ENCODE measurements around the gene PHLDB2. TPM values are rescaled to one million over a fixed set of nuclear protein-coding genes. Genes with fewer than 3 reads are reported as not detected.
A peak's percentile ranks its signal among the peaks of the same experiment; 100 is the strongest.

PHLDB2 gene
- total and polyA plus RNA-seq, 2 of the 13 experiments (the other 11 are each of a cell fraction or from before 2014, with no cell fraction given), result 8.4 to 23.6 TPM

DNA sequence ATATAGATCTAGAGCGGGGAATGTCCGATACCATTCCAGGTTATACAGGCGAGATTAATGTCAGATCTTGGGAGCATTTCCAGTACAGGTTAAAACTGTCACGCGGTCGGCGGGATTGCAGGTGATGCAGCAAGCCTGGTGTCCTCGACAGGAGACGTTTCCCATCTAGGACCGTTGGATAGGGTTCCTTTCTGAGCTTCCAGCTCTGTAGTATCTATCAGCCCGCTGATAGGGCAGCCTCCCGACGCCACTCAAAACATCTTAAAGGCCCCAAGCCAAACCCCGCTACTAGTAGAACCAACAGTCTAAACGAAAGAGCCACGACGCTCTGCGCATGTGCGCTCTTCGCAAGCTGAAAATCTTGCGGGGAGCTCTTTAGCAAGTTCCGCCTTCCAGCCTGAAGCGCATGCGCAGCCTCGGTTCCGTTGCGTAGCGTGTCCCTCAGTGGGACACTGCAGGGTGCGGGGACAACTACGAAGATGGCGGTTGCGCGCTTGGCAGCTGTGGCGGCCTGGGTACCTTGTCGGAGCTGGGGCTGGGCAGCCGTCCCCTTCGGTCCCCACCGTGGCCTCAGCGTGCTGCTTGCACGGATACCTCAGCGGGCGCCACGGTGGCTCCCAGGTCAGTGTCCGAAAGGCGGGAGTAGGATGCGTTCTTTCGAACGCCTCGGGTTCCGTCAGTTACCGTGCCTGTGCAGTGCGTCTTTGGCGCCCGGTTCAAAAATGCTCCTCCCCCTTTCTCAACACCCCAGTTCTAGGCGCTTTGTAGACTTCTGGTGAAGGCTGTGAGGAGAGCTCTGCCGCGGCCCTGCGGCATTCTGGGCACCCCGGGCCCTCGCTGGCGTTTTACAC is 119.7 kb downstream of the PHLDB2 start, which contains the start of gene ABHD10 (continued):
- TF ChIP-seq, protein P1, sequence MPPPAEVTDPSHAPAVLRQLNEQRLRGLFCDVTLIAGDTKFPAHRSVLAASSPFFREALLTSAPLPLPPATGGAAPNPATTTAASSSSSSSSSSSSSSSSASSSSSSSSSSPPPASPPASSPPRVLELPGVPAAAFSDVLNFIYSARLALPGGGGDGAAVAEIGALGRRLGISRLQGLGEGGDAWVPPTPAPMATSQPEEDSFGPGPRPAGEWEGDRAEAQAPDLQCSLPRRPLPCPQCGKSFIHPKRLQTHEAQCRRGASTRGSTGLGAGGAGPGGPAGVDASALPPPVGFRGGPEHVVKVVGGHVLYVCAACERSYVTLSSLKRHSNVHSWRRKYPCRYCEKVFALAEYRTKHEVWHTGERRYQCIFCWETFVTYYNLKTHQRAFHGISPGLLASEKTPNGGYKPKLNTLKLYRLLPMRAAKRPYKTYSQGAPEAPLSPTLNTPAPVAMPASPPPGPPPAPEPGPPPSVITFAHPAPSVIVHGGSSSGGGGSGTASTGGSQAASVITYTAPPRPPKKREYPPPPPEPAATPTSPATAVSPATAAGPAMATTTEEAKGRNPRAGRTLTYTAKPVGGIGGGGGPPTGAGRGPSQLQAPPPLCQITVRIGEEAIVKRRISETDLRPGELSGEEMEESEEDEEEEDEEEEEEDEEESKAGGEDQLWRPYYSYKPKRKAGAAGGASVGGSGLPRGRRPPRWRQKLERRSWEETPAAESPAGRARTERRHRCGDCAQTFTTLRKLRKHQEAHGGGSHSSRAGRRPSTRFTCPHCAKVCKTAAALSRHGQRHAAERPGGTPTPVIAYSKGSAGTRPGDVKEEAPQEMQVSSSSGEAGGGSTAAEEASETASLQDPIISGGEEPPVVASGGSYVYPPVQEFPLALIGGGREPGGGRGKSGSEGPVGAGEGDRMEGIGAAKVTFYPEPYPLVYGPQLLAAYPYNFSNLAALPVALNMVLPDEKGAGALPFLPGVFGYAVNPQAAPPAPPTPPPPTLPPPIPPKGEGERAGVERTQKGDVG (CRISPR knock-in tag; IDR thresholded peaks at IDR 0.05; ENCODE audit: borderline replicate concordance), result 0 out of 2 replicates have a peak, but pooled peaks have one; percentile 58
- TF ChIP-seq RXRA (CRISPR knock-in tag; IDR thresholded peaks at IDR 0.05), result peak; percentile 60; the same call in 1 of the 2 replicates
- TF ChIP-seq FOXK2 (IDR thresholded peaks at IDR 0.05), result no peak
- peak; percentile 86 for TF ChIP-seq ZNF883 (CRISPR knock-in tag; IDR thresholded peaks at IDR 0.05; ENCODE audit: not compliant biosample characterization)
- peak; percentile 89 for TF ChIP-seq KAT8 (CRISPR knock-in tag; IDR thresholded peaks at IDR 0.05)
- no peak for TF ChIP-seq ZFAT (CRISPR knock-in tag; conservative IDR thresholded peaks at IDR 0.05)
- no peak for TF ChIP-seq ZNF136 (CRISPR knock-in tag; IDR thresholded peaks at IDR 0.05; ENCODE audit: low read depth)
- TF ChIP-seq ARNT (IDR thresholded peaks at IDR 0.05), result no peak
- 0 out of 2 replicates have a peak, but pooled peaks have one; percentile 49 for TF ChIP-seq TMF1 (CRISPR knock-in tag; IDR thresholded peaks at IDR 0.05; ENCODE audit: low read depth)
- TF ChIP-seq, protein P2, sequence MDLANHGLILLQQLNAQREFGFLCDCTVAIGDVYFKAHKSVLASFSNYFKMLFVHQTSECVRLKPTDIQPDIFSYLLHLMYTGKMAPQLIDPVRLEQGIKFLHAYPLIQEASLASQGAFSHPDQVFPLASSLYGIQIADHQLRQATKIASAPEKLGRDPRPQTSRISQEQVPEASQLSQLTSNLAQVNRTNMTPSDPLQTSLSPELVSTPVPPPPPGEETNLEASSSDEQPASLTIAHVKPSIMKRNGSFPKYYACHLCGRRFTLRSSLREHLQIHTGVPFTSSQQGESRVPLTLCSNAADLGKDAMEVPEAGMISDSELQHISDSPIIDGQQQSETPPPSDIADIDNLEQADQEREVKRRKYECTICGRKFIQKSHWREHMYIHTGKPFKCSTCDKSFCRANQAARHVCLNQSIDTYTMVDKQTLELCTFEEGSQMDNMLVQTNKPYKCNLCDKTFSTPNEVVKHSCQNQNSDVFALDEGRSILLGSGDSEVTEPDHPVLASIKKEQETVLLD (CRISPR knock-in tag; IDR thresholded peaks at IDR 0.05; ENCODE audit: low read depth), result 0 out of 2 replicates have a peak, but pooled peaks have one; percentile 46
- TF ChIP-seq ZNF766 (CRISPR knock-in tag; IDR thresholded peaks at IDR 0.05; ENCODE audit: borderline replicate concordance), result peak; percentile 69; the same call in 1 of the 2 replicates
- peak; percentile 67; the same call in 1 of the 2 replicates for TF ChIP-seq ZNF264 (CRISPR knock-in tag; IDR thresholded peaks at IDR 0.05)
- peak; percentile 83; the same call in 1 of the 2 replicates for TF ChIP-seq ZBTB38 (CRISPR knock-in tag; IDR thresholded peaks at IDR 0.05)
- TF ChIP-seq TARDBP (CRISPR knock-in tag; IDR thresholded peaks at IDR 0.05), result peak; percentile 38; the same call in 1 of the 2 replicates
- TF ChIP-seq ZNF839 (CRISPR knock-in tag; IDR thresholded peaks at IDR 0.05; ENCODE audit: borderline replicate concordance), result 0 out of 2 replicates have a peak, but pooled peaks have one; percentile 57
- TF ChIP-seq, protein P3, sequence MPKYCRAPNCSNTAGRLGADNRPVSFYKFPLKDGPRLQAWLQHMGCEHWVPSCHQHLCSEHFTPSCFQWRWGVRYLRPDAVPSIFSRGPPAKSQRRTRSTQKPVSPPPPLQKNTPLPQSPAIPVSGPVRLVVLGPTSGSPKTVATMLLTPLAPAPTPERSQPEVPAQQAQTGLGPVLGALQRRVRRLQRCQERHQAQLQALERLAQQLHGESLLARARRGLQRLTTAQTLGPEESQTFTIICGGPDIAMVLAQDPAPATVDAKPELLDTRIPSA (CRISPR knock-in tag; IDR thresholded peaks at IDR 0.05; ENCODE audit: borderline replicate concordance), result no peak
- no peak for TF ChIP-seq SP1 (IDR thresholded peaks at IDR 0.05)
- TF ChIP-seq SP1 (CRISPR knock-in tag; IDR thresholded peaks at IDR 0.05), result no peak
- TF ChIP-seq TSC22D2 (CRISPR knock-in tag; IDR thresholded peaks at IDR 0.05; ENCODE audit: borderline replicate concordance), result peak; percentile 81; the same call in 1 of the 2 replicates
- TF ChIP-seq, protein P4, sequence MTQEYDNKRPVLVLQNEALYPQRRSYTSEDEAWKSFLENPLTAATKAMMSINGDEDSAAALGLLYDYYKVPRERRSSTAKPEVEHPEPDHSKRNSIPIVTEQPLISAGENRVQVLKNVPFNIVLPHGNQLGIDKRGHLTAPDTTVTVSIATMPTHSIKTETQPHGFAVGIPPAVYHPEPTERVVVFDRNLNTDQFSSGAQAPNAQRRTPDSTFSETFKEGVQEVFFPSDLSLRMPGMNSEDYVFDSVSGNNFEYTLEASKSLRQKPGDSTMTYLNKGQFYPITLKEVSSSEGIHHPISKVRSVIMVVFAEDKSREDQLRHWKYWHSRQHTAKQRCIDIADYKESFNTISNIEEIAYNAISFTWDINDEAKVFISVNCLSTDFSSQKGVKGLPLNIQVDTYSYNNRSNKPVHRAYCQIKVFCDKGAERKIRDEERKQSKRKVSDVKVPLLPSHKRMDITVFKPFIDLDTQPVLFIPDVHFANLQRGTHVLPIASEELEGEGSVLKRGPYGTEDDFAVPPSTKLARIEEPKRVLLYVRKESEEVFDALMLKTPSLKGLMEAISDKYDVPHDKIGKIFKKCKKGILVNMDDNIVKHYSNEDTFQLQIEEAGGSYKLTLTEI (CRISPR knock-in tag; conservative IDR thresholded peaks at IDR 0.05), result no peak
- TF ChIP-seq ATF7-NPFF (CRISPR knock-in tag; IDR thresholded peaks at IDR 0.05; ENCODE audit: low read depth), result peak; percentile 81
- no peak for TF ChIP-seq ATF1 (CRISPR knock-in tag; IDR thresholded peaks at IDR 0.05)
- TF ChIP-seq RAD21 (CRISPR knock-in tag; IDR thresholded peaks at IDR 0.05), result no peak
